Measurements from ENCODE around the gene KCNJ2.

Gene KCNJ2

DNA sequence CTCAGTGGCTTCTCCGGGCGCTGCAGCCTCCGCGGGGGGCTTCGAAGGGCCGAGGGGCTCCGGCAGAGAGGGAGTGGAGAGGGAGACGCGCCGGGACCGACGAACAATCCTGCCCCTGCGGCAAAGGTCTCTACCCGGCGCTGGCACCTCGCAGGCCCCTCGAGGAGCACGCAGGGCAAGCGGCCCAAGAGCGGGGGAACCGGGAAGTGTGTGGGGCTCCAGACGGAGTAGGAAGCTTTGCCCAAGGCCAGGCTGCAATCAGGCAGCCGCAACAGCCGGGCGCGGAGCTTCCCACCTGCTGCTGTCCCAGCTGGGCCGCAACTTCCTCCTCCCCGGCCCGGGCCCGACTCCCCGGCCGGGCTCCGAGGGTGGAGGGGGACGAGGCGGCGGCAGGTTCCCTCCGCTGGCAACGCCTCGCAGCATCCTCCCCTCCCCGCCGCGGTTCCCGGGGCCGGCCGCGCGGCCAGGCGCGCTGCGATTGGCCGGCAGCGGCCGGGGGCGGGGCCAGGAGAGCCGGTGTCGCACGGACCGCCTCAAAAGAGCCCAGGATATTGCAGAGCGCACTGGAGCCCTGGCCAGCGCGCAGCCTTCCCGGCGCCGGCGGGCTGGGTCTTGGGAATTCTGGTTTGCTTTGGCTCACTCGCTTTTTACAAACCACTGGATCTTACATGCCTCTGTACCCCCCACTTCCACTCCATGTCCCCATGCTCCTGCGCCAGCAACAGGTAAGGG is at the start of gene KCNJ2:
KCNJ2 (plus strand) TSS at position 556 of the 732 bp plus-strand sequence. CDS start 5,508 bp downstream, outside the sequence.
- peak; percentile 11 for DNase-seq

DNA sequence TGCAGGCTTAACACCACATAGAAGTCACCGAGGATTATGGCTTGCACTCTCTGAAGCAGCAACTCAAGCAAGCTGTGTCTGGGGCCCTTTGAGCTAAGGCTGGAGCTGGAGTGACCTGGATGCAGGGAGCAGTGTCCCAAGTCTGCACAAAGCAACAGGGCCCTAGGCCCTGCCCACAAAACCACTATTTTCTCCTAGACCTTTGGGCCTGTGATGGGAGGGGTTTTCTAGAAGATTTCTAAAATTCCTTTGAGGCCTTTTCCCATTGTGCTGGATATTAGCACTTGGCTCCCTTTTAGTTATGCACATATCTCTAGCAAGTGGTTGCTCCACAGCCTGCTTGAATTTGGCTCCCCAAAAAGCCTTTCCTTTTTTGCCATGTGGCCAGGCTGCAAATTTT is 49.8 kb upstream of the KCNJ2 start:
- DNase-seq, result no peak

DNA sequence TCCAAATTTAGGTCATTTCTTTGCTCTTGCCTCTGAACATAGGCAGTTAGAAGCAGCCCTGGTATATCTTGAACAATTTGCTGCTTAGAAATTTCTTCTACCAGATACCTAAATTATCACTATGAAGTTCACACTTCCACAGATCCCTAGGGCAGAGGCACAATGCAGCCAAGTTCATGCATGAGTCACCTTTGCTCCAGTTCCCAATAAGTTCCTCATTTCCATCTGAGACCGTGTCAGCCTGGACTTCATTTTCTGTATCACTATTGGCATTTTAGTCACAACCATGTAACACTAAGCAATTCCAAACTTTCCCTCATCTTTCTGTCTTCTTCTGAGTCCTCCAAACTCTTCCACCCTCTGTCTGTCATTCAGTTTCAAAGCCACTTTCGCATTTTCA is 49.3 kb upstream of the KCNJ2 start:
- no peak for DNase-seq

DNA sequence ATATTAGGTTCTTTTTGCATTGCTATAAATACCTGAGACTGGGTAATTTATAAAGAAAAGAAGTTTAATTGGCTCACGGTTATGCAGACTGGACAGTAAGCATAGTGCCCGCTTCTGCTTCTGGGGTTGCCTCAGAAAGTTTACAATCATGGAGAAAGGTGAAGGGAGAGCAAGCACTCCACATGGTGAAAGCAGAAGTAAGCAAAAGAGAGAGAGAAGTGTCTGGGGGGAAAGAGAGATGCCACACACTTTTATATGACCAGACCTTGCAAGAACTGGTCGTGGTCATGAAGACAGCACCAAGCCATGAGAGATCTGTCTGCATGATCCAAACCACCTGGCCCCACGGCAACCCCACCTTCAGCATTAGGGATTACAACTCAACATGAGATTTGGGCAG is 48.9 kb upstream of the KCNJ2 start:
- no peak for DNase-seq

DNA sequence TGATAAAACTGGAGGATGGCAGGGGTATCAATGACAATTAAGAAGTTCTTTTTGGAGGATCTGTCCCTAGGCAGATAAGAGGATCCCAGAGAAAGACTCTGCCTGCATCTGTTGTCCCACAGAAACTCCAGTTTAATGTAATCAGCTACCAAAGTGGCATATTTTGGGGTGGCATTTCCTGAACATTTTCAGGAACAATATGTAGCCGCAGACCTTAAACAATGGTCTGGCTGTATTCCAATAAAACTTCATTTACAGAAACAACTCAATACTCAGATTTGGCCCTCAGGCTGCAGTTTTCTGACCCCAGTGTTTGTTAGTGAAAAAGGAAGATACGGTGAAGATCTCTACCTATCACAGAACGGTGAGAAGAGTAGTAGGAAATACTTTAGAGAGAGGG is 48.2 kb upstream of the KCNJ2 start:
- no peak for DNase-seq

DNA sequence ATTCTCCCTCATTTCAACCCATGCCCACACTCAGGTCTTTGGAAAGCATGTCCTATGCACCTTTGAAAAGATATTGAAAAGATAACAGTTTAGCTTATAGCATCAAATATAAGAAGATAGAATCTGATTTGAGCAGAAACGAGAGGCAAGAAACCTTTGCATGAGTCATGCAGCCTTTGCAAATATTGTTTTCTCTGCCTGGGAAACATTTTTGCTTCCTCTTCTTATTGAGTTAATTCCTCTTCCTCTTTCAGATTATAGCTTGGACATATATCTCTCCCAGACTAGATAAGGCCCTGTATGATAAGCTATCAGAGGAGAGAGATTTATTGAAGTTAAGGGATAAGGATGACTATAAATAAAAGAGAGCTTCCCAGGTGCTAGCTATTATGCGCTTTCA is 46.1 kb upstream of the KCNJ2 start:
- DNase-seq, result no peak

DNA sequence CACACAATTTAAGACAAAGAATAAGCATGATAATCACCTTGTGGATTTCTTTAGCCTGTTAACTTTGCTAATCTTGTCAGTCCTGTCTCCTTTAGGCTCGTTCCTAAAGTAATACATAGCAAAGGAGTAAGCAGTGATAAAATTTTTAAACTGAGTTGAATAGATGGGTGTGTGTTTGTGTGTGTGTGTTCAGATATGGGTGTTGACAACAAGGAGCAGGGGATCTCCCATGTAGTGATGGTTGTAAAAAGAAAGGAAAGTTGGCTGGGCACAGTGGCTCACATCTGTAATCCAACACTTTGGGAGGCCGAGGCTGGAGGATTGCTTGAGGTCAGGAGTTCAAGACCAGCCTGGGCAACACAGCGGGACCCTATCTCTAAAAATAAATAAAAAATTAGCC is 44.6 kb upstream of the KCNJ2 start:
- DNase-seq, result no peak

DNA sequence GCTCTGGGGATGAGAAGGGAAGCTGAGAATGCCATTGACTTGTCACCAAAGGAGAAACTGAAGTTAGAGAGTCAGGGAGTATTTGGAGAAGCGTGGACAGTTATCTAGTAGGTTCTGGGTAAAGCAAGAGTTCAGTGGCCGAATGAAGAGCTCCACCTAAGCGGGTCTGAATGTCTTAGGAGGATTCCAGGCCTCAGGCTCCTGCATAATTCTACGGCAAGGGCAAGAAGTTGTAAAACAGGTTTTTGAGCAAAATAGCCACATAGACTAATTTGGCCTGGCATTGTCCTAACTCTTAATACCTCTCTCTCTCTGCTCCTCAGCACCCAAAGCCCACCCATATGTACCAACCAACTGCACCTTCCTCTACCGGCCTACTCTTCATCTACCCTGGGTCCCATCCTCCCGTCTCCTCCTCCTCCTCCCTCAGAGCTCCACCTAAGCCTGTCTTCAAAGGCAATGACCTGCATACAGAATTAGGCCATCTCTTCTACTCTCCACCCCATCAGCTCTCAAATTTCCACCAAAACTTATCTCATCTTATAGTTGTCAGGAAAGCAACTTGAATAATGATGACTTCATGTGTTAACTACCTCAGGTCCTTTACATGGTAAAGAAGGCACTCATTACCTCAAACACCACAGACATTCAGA is 42.0 kb upstream of the KCNJ2 start:
- DNase-seq, result no peak

DNA sequence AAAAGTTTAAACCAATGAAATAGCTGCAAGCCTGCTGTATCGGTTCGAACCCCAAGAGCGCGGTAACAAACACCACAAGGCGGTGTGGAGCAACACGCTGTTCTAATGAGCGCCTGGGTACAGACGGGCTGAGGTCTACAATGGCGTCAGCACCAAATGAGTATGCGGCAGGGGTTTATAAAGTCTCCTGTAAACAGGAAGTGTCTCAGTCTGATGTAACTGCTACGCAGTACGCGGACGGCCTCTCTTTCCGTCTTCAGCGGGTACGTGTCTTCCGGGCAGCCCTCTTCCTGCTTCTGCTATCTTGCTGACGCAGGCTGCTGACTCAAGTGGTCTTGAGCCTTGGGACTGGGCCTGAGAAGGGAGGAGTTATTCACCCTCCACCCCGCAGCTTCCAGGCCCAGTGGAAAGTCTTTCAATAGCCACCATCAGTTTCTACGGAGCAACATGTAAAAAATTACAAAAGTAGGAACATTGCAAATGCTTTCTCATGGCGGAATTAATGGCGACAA is 40.5 kb upstream of the KCNJ2 start:
- no peak for DNase-seq

DNA sequence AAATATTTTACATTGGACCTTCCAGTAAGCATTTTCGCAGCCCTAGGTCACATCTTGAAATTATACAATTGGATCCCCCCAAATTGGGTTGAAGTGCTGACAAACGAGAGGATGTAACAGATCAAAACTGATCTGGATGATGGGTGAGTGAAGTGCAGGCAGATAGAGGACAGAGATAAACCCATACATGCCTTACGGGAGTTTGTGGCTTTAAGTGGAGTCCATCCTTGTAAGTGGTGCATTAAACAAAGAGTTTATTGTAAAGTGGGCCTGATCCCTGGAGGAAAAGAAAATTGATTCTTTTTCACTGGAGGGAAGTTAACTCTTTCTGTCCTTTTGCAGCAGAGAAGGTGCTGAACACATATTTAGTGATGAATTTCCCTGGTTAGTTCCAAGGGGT is 39.0 kb upstream of the KCNJ2 start:
- DNase-seq, result no peak

DNA sequence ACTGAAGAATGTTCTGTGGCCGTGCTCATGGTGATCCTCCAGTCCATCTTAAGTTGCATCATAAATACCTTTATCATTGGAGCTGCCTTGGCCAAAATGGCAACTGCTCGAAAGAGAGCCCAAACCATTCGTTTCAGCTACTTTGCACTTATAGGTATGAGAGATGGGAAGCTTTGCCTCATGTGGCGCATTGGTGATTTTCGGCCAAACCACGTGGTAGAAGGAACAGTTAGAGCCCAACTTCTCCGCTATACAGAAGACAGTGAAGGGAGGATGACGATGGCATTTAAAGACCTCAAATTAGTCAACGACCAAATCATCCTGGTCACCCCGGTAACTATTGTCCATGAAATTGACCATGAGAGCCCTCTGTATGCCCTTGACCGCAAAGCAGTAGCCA is 36.8 kb upstream of the KCNJ2 start:
- DNase-seq, result no peak

DNA sequence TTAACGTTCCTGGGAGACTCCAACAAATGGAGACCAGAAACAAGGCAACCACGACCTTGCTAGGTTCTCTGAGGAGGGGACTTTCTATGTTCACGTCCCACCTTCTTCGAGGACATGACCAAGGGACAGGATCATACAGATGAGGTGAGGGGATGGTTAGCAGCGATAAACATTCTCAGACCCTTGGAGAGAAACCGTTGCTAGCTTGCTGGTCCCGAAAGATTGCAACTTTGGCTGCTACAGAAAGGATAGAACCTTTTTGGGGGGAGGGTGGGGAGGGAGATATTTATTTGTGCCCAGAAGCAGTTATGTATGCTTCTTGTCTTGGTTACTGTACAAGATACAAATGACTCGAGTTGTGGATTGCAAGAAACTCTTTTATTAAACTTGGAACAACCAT is 35.3 kb upstream of the KCNJ2 start:
- DNase-seq, result no peak

DNA sequence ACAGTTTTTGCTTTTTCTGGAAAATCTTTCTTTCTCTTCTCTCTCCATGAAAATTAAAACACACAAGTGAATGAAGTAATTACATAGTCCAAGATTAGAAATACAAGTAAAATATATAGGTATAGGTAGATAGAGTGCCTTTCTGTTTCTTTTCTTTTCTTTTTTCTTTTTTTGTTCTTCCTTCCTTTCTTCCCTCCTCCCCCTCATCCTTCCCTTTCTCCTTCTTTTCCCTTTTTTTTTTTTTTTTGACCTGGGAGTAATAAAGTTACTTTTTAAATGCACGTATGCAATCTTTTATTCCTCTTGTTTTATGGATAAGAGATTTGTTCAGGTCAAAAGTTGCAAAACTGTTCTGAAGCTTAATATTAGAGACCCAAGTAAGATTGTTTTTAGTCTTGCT is 34.6 kb upstream of the KCNJ2 start:
- DNase-seq, result no peak

DNA sequence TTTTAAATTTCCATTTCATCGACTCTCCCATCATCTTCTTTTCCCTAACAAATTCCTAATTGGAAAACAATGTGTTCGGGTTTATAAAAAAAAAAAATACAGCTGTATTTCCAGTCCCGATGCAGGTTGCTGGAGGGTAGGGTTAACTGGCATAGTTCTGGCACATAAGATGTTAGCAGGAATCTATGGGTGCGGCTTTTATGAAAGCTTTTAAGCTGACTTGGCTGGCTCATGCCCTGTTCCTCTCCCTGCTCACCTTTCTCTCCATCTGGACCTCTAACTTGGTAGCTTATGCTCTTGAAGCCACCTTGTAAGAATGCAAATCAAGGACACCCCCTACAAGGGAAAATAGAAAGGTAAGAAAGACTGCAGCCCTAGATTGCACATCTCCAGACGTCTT is 33.2 kb upstream of the KCNJ2 start:
- DNase-seq, result no peak

DNA sequence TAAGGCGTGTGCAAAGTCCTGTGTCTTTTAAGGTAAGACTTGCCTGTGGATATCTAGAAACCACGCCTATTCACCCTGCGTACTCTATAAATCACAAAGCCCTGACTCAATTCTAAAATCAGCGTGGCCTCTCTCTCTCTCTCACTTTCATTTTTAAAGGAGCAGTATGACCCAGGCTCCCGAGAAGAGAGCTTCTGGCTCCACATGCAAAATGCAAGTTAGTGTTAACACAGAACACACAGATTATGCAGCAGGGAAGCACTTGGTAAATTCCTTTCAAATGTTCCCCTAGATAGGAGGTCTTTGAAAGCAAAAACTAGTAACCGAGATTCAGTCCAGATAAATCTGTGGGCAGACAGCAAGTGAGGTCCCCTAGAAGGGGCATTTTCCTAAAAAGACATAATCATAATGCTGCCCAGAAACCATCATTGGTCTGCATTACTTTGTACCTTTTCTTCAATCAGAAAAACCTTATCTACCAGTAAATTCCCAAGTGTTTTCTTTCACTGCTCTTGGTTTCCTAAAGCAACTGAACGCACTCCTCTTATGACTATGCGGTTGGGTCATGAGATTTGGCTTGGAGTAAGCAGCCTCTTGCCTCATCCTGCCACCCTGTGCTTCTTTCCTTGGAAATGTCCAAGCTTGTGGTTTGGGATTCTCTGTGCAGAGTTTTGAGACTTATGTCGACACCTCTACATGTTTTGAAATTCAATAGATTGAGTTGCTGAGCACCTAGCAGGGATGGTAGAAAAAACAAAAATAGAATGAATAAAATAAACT is 31.7 kb upstream of the KCNJ2 start:
- DNase-seq, result no peak

DNA sequence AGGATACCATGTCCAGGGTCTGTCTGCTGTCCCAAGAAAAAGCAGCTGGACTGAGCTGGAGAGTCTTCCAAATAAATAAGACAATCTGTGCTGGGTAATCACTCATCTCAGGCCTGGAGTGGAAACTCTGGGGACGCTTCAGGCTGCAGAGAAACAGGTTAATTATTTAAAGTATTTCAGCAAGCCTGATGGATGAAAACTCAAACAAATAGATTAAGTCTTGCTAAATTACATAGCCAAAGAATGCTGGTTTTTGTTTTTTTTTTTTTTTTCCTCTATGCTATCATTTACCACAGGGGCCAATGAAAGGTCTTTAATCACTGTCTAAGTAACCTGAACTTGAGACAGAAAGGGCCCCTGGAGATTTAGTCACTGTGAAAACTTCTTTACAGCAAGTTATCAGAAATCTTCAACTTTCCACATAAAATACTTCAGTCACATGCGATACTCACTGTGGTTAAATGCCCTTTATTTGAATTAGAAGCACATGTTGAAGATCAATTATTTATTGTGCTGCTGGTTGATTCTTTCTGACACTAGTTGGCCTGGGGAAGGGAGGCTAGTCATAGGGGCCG is 31.0 kb upstream of the KCNJ2 start:
- no peak for DNase-seq

DNA sequence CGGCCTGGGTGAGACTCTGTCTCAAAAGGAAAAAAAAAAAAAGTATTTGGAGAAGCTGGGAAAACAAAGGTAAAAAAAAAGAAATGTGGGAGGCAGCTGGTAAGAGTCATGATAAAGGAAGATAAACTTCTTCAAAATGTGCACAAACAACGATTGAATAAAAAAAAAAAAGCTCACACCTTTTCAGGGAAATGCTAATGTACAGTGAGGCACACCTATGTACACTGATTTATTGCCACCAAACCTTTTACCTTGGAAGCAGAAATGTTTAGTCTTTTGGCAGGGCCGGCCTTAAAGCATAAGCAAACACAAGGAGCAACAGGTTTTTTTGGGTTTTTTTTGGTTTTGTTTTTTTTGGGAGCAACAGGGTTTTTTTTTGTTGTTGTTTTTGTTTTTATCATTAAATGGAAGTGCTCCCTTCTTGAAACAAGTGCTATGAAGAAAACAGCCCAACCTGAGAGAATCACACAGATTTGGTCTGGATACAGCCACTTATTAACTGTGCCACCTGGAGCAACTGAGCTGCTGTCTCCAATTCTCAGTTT is 29.8 kb upstream of the KCNJ2 start:
- no peak for DNase-seq

DNA sequence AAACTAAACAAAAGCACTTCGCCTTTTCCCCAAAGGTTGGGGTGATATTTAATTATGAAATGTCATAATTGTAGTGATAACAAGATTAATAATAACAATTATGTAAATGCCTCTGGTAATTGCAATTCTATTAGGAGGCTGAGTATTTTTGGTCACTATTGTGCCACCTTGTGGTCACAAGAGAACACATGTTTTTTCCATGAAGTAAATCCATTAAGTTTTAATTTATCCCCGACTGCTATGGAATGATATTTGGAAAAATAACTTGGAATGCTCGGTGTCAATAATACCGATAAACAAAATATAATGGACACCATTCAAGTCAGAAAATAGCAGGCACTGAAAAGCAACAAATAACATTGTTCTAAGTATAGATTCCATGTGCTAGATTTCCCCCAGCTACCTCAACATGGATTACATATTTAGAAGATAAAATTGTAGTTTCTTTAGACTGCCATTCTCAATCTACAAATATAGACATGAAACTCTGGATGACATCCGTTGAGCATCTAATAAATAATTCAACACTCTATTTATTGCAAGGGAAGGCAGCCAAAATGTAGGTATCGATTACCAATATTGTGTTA is 25.0 kb upstream of the KCNJ2 start:
- peak; percentile 2 for DNase-seq

DNA sequence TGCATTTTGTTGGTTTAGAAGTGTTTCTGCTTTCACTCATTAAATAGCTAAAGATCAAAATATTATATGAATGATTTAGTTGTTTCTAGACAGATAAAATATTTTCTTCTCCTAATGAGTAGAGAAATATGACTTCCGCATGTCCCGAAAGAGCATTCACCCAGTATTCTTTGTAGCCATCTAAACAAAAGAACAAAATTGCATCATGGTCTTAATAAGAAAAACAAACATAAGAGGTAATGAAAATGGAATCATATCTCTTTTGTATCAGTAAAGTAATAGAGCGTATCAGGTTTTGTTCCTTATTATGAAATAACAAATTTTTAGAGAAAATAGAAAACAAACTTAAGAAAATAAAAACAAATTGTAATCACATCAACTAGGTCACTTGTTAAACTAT is 16.1 kb upstream of the KCNJ2 start:
- DNase-seq, result no peak

DNA sequence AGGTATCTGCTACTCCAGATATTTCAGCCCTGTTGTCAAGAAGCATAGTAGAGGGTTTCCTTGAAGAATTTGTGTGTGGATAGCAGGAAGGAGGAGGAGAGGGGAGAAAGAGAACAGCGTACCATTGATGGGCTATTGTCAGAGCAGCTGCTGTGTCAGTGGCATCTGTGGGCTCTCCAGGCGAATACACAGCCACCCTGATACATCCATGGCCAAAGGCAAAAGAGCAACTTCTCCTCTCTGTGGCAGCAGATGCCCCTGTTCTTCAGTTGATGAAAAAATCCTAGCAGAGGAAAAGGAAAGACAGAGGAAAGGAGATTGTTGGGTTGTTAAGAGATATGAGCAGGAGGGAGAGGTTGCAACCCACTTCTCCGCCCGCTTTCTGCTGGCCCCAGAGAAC is 12.2 kb upstream of the KCNJ2 start:
- no peak for DNase-seq

DNA sequence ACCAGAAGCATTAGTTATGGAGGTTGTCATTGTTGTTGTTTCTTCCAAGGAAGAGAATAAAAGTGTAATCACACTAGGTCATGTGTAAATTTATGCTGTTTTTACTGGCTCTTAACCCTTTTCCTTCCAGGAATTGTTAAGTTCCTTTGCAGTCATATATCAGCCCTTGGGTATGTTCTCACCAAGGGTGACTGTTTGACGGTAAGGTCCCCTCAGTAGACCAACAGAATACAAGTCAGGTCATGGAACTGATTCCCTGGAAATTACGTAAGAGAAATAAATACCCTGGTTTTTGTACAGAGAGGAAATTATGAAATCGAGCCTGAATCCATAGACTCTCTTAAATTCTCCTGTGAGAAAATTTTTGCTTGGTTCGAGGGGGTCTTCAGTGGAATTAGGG is 11.2 kb upstream of the KCNJ2 start:
- no peak for DNase-seq

DNA sequence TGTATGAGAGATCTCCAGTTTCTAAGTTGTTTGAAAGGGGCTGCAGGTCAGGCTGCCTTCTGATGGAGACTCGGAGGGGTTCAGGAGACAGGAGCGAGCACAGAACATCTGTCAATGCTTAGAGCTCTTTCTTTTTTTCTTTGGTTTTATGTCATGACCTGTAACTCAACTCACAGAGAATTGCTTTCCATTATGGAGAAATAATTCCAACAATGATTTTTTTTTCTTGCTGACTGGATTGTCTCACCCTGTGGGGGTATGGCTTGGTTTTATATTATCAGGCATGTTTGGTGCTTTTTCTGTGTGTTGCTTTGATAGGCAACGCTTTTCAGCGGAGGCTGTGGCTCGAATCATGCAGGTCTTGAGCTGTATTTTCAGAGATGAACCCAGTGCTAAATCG is 10.7 kb upstream of the KCNJ2 start:
- DNase-seq, result no peak

DNA sequence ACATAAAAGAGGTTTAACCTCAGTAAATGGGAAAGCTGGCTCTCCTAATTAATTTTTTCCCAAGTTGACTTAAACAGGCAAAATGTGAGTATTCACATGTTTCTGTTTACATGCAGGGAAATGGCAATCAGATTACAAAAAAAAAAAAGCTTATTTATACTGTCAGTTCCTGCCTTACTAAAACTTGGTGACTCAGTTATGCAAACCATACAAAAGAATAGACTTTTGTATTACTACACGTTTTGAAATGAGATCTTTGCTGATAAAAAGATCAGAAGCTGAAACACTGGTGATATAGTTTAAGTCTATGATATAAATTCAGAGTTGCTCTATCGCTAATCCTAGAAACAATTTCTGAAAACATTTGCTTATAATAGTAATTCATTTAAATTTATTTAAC is 9.4 kb upstream of the KCNJ2 start:
- no peak for DNase-seq

Data from NCI-H1694 treated with DMSO at 0.1 percent for 48 hours (cell line).